GM21390 (cell line): ENCODE results near the gene FMNL2.
"Not testable (repeated sequence)": the region's sequence is repeated elsewhere in the genome, so short reads cannot be mapped to it uniquely, and the experiment has no call there.

Experiments used
- ATAC-seq: cut with Tn5 transposase; IDR thresholded peaks from one replicate; pipeline ENCODE4 v1.9.1; 2021; ENCODE audit not compliant: unreplicated experiment

Gene FMNL2

DNA sequence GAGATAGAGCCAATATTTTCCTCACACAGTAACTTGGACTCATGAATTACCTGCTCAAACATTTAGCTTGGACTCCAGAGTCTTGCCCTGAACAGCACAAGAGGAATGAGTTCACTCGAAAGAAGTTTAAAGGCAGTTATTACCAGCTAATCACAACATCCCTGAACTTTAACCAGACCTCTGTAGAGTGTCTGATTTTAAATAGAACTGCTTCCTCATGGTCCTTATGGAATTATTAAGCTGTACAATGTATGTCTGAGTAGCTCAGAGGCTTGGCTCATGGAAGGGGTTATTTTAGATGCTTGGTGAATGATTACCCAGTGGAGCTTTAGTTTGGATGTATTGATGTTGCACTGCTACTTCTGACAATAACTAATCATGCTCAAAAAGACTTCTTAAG lies 183.1 kb downstream of the FMNL2 start:
- ATAC-seq, result no peak

DNA sequence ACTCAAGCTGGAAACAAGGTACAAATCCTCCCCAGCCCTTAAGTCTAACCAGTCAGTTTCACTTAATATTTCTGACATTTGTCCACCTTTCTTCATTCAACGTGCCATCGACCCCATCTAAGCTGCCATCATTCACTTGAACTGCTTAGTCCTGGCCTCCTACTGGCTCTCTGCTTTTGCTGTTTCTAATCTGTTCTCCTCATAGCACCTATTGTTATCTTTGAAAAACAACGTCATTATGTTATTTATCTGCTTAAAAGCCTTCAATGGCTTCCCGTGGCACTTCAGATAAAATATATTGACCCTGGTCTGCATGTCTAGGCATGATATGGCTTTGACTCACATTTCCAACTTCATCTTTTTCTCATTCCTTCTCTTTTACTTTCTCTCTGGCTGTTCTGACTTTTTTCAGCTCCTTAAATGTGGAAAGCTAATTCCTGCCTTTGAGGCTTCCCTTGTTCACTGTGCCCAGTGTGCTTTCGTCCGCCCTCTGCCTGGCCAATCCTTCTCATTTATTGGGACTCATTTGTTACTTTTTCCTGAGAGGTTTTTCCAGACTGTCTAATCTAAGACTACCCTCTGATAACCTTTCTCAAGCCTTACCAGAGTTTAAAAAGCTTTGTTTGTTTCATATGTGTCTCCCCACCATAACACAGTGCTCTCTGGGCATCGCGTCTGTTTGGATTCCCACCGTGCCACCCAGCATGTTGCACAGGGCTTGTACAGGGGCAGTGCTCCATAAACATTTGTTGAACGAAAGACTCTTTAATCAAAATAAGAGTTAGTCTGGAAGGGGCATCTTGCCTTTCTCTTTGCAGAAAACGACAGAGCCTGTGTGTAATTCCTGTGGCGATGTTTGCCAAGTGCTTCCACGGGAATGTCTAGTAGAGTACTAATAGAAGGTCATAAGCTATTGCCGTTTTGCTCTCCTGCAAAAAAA lies 183.9 kb downstream of the FMNL2 start:
- no peak for ATAC-seq

GRCh38 chr2:152519581-152519952 lies 184.6 kb downstream of the FMNL2 start:
- no peak for ATAC-seq

DNA sequence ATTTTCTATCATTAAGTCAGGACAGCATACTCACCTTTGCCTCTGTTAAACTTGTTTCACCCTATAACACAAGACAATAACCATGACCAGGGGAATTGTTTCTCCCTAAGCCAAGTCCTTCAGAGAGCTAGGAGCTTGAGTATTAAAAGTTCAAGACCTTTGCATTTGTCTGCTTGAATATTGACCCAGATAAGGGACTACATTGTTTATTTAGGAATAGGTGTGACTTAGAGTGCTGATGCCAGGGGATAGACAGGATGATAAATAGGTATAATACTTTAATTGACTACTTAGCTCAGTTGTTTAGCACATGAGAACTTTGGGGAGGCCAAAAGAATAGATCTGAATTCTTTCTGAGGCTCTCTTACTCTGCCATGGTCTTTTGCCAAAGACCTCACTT lies 185.8 kb downstream of the FMNL2 start:
- ATAC-seq, result no peak

GRCh38 chr2:152522446-152522845 lies 187.5 kb downstream of the FMNL2 start:
- not testable (repeated sequence) for ATAC-seq

DNA sequence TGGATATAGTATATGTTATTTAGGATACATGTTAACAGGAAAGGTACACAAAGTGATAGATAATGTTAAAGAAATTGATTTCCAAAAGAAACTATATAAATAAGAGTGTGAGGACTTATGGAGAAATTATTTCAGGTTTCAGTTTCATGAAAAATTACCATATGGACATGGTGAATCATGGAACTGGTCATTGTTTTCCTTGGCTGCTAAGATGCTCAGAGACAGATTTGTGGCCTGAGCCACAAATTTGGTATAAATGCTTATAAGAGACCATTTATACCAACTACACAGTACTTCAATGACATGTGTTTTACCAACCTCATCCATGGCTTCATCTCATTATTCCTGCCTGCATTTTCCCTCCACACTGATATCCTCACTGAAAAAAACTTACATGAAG lies 188.1 kb downstream of the FMNL2 start:
- ATAC-seq, result no peak

- no peak for ATAC-seq
Observed at GRCh38 chr2:152525277-152525838, 190.4 kb downstream of the FMNL2 start.

- ATAC-seq, result no peak
Observed at GRCh38 chr2:152529420-152530115, 194.6 kb downstream of the FMNL2 start.

- ATAC-seq, result no peak
Observed at GRCh38 chr2:152532241-152532640, 197.3 kb downstream of the FMNL2 start.

DNA sequence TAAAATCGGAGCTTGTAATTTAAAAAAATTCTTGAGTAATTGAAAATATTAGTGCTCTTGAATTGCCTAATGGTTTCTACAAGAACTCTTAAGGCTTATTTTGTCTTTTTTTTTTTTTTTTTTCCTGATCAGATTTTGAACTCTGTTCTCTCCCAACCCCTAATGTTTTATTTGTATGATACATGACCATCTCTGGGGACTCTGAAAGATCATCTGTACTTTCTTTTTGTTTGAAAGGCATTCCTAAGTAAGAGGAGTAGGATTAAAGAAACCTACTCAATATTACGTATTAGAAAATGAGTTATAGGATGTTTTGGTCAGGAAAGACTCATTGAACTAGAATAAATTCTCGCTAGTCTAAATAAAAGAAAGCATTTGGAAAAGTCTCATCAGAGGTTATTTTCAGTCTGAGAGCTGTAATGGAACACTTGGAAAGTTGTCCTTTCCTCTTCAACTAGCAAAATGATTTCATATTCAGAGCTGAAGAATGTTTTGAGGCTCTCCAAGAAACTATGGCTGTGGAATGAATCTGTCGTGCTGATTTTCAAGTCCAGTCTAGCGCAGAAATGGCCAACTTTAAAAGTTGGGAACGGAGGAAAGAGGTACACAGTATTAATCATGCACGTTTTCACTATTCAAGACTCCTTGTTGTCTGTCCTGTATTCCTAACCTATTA lies 199.6 kb downstream of the FMNL2 start:
- ATAC-seq, result no peak

GRCh38 chr2:152537081-152537651 lies 202.2 kb downstream of the FMNL2 start:
- ATAC-seq, result no peak

- no peak for ATAC-seq
Observed at GRCh38 chr2:152539424-152539823, 204.4 kb downstream of the FMNL2 start.

GRCh38 chr2:152541712-152542111 lies 206.7 kb downstream of the FMNL2 start:
- no peak for ATAC-seq

DNA sequence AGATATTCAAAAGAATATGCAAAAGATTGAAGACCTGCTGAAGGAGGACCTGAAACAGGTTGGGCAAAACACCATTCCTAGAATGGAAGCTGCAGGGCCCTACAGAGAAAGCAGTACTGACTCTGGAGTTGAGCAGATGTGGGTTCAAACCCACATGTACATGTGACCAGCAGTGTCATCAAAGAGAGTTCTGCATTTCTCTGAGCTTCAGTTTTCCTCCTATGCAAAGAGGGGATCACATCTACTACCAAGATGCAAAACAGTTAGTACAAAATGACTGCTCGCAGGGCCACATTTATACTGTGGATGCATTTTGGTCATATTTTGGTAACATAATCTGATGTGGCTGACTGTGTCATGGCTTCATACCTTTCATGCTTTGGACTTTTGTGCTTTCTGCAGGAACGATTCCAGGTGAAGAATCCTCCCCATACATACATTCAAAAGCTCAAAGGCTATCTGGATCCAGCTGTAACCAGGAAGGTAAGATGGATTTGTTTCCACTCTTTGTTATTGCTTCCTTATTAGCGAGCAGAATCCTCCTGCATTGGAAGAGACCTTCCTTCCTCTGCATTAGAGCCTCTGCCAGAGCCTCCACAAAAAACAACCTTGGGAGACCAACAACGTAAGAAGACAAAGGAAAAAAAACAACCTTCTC lies 207.5 kb downstream of the FMNL2 start:
- no peak for ATAC-seq

DNA sequence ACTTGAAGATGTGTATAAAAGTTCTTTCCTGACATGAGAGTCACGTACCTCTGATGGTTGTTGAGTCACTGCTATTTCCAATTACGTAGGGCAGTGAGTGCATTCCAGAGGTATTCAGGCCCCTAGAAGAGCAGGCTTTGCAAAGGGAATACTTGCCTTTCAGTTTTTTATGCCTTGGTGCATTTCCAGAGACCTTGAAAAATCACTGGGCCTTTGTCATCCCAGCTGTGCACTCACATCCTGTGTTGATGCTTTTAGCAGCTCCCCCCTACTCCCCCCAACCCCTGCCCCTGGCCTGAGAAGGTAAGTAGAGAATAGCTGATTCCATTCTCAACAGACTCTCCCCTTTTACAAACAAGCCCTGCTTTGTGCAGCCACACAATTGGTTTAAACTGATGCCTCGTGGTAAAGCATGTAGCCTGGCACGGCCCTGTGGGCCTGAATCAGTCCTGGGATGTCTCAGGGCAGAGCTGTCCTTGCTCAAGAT lies 208.1 kb downstream of the FMNL2 start:
- no peak for ATAC-seq

GRCh38 chr2:152543717-152544116 lies 208.7 kb downstream of the FMNL2 start:
- no peak for ATAC-seq

DNA sequence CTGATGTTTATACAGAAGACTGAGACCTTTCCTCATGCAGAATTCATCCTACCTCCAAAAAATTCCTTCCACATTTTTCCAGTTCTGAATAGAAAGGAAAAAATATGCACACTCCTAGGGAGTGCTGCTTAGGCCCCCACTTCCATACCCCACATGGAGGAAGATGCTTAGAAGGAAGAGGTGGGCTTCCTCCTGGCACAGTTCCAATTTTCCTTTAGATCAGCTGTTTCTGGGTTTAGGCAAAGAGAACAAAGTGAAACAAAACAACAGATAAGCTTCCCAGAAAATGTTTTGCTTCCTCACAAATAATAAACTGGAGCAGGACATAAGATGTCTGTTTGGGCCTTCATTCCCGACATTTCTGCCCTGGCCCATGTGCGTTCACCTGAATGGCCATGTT lies 209.7 kb downstream of the FMNL2 start:
- no peak for ATAC-seq

DNA sequence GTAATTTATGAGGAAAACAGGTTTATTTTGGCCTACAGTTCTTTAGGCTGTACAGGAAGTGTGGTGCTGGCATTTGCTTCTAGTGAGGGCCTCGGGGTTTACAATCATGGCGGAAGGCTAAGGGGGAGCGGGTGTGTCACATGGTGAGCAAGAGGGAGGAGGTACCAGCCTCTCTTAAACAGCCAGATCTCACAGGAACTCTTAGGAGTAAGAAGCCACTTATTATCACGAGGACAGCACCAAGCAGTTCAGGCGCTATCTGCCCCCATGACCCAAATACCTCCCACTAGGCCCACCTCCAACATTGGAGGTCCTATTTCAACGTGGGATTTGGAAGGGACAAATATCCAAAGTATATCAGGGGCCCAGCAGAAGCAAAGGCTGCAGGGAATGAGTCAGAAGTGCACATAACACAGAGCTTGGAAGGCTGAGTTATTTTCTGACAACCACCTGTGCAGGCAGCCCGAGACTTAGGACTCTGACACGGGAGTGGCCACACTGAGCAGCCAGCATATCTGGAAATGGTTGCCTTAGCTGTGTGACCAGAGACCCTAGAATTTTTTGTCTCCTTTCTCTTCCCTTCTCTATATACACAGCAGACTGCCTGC lies 211.4 kb downstream of the FMNL2 start:
- ATAC-seq, result no peak

DNA sequence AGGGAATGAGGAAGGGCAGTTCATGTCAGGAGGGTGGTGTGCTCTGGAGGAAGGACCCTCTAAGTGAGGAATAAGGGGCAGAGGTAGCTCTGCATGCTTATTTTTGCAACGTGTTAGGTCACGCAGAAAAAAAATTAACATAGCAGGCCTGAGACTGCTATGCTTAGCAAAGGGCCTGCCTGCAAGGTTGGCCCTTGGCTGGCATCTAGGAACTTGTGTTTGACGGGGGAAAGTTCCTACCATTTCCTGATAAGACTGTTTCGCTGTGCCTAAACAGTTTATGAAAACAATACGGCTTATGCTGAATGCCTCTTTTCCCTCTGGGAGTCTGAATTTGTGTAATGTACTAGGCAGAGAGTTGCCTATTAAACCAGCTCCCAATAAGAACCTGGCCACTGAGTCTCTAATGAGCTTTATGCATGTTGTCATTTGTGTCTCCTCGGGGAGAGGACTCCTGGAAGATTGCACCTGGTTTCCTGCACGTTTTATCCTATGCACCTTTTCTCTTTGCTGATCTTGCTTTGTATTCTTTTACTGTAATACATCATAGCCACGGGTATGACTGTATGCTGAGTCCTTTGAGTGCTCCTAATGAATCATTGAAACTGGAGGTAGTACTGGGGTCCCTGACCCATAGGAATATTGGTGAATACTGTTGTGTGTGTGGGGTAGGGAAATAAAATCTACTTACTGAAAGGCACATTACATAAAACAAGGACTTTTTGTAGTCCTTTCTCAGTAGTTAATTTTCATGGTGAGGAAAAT lies 213.3 kb downstream of the FMNL2 start:
- no peak for ATAC-seq
